ENCODE measurements around the gene MTOR. TPM values are rescaled to one million over a fixed set of nuclear protein-coding genes. Genes with fewer than 3 reads are reported as not detected.

Gene MTOR
- total RNA-seq, 1 donor from 2014 or later, result 66.3 TPM

- H3K9me3 Mint-ChIP-seq (ENCODE audit: low read depth), result no peaks in the 10 kb centered on the region
- H3K4me3 Mint-ChIP-seq (ENCODE audit: low read depth), result no peak overlapping the region
- no peaks in the 10 kb centered on the region for H3K4me1 Mint-ChIP-seq (ENCODE audit: low read depth)
- H3K27me3 Mint-ChIP-seq, result no peaks in the 10 kb centered on the region
- no peak for DNase-seq (ENCODE audit: low spot score, unreplicated experiment)
- H3K27ac Mint-ChIP-seq, result no peak overlapping the region
- peaks cover 10% of the 10 kb centered on the region for H3K36me3 Mint-ChIP-seq (ENCODE audit: insufficient read depth)
- TF ChIP-seq CTCF (IDR thresholded peaks at IDR 0.05; ENCODE audit: unreplicated experiment), result no peak
These were observed 123.4 kb downstream of the MTOR start for GRCh38 chr1:11138952-11139351.

GRCh38 chr1:11138029-11138428, 124.3 kb downstream of the MTOR start:
- no peaks in the 10 kb centered on the region for H3K27me3 Mint-ChIP-seq
- no peaks in the 10 kb centered on the region for H3K4me1 Mint-ChIP-seq (ENCODE audit: low read depth)
- TF ChIP-seq CTCF (IDR thresholded peaks at IDR 0.05; ENCODE audit: unreplicated experiment), result no peak
- no peaks in the 10 kb centered on the region for H3K9me3 Mint-ChIP-seq (ENCODE audit: low read depth)
- no peak overlapping the region for H3K4me3 Mint-ChIP-seq (ENCODE audit: low read depth)
- no peak for DNase-seq (ENCODE audit: low spot score, unreplicated experiment)
- H3K27ac Mint-ChIP-seq, result no peak overlapping the region
- H3K36me3 Mint-ChIP-seq (ENCODE audit: insufficient read depth), result peaks cover 8% of the 10 kb centered on the region

- DNase-seq (ENCODE audit: low spot score, unreplicated experiment), result no peak
- Mint-ChIP-seq H3K27me3 (no peaks in the 10 kb centered on the region), H3K4me3 (ENCODE audit: low read depth) (no peak overlapping the region), H3K9me3 (ENCODE audit: low read depth) (no peaks in the 10 kb centered on the region), H3K4me1 (ENCODE audit: low read depth) (no peaks in the 10 kb centered on the region), H3K27ac (no peak overlapping the region), H3K36me3 (ENCODE audit: insufficient read depth) (peaks cover 17% of the 10 kb centered on the region)
- no peak for TF ChIP-seq CTCF (IDR thresholded peaks at IDR 0.05; ENCODE audit: unreplicated experiment)
These were observed 127.5 kb downstream of the MTOR start for GRCh38 chr1:11134898-11135266.

- H3K27ac Mint-ChIP-seq, result no peak overlapping the region
- peaks cover 22% of the 10 kb centered on the region for H3K36me3 Mint-ChIP-seq (ENCODE audit: insufficient read depth)
- H3K9me3 Mint-ChIP-seq (ENCODE audit: low read depth), result no peaks in the 10 kb centered on the region
- H3K4me1 Mint-ChIP-seq (ENCODE audit: low read depth), result no peaks in the 10 kb centered on the region
- H3K27me3 Mint-ChIP-seq, result no peaks in the 10 kb centered on the region
- no peak overlapping the region for H3K4me3 Mint-ChIP-seq (ENCODE audit: low read depth)
- no peak for TF ChIP-seq CTCF (IDR thresholded peaks at IDR 0.05; ENCODE audit: unreplicated experiment)
- DNase-seq (ENCODE audit: low spot score, unreplicated experiment), result no peak
These were observed 128.0 kb downstream of the MTOR start for GRCh38 chr1:11134251-11134897.

GRCh38 chr1:11132563-11133293, 129.6 kb downstream of the MTOR start:
- Mint-ChIP-seq H3K36me3 (ENCODE audit: insufficient read depth) (peaks cover 22% of the 10 kb centered on the region), H3K9me3 (ENCODE audit: low read depth) (no peaks in the 10 kb centered on the region), H3K27me3 (no peaks in the 10 kb centered on the region), H3K4me1 (ENCODE audit: low read depth) (no peaks in the 10 kb centered on the region), H3K27ac (no peak overlapping the region), H3K4me3 (ENCODE audit: low read depth) (no peak overlapping the region)
- TF ChIP-seq CTCF (IDR thresholded peaks at IDR 0.05; ENCODE audit: unreplicated experiment), result no peak
- no peak for DNase-seq (ENCODE audit: low spot score, unreplicated experiment)

All from progenitor cell of endocrine pancreas (in vitro differentiated cells).